Iris pigment epithelial cell (primary cell): Measurements from ENCODE around the gene CFAP97D2.
"Not testable (repeated sequence)": the region's sequence is repeated elsewhere in the genome, so short reads cannot be mapped to it uniquely, and the experiment has no call there.

Experiments
- DNase-seq: peaks from one replicate; pipeline ENCODE4 v3.0.0-alpha.2; 2011; ENCODE audit warnings: low read depth

Gene CFAP97D2

DNA sequence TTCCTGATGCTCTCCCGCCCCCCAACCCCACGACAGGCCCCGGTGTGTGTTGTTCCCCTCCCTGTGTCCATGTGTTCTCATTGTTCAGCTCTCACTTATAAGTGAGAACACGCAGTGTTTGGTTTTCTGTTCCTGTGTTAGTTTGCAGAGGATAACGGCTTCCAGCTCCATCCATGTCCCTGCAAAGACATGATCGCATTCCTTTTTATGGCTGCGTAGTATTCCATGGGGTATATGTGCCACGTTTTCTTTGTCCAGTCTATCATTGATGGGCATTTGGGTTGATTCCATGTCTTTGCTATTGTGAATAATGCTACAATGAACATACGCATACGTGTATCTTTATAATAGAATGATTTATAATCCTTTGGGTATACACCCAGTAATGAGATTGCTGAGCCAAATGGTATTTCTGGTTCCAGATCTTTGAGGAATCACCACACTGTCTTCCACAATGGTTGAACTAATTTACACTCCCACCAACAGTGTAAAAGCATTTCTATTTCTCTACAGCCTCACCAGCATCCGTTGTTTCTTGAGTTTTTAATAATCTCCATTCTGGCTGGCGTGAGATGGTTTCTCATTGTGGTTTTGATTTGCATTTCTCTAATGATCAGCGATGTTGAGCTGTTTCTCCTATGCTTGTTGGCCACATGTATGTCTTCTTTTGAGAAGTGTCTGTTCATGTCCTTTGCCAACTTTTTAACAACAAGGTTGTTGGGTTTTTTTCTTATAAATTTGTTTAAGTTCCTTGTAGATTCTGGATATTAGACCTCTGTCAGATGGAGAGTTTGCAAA is 20.0 kb upstream of the CFAP97D2 start:
- DNase-seq = not testable (repeated sequence)

GRCh38 chr13:114161028-114161556 is 18.0 kb upstream of the CFAP97D2 start:
- DNase-seq = no peak

DNA sequence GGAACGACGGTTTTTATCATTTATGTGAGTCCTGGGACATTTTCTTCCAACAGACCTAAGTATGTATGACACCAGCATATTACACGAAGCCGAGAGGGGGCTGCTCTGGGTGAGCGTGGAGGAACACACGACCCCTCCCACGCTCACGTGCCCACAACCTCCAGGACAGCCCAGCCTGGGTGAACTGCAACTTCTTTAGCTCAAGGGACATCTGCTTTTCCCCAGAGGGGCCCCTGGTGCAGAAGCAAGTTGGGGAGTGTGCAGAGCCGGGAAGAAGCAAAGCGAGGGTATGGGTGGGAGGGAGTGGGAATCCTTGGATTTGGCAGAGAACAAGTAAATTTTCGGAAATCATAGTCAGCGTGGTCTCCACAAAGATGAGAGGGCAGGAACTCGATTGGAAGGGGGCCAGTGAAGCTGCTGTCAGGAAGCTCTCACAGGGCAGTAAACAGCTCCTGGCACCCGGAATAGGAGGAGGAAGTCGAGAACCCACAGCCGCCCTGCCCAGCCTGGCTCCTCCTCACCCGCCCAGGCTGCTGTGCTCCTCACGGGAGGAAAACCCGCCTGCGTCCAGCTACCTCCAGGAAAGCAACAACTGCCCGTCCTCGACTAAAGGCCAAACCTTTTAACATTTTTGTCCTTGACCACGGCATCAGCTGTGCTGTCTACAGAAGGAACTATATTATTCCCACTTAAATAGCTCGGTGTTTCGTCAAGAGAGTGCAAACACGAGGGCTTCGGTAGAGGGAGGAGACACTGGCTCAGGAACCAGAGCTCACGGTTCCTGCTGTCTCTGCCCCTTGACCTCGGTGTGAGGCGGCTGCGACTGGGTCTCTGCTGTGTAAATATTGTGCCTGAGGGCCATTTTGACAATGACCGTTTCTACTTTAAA is 17.2 kb upstream of the CFAP97D2 start:
- no peak for DNase-seq

GRCh38 chr13:114162533-114162922 is 16.5 kb upstream of the CFAP97D2 start:
- DNase-seq = no peak

- DNase-seq = no peak
These were observed 15.0 kb upstream of the CFAP97D2 start for GRCh38 chr13:114164053-114164452.

DNA sequence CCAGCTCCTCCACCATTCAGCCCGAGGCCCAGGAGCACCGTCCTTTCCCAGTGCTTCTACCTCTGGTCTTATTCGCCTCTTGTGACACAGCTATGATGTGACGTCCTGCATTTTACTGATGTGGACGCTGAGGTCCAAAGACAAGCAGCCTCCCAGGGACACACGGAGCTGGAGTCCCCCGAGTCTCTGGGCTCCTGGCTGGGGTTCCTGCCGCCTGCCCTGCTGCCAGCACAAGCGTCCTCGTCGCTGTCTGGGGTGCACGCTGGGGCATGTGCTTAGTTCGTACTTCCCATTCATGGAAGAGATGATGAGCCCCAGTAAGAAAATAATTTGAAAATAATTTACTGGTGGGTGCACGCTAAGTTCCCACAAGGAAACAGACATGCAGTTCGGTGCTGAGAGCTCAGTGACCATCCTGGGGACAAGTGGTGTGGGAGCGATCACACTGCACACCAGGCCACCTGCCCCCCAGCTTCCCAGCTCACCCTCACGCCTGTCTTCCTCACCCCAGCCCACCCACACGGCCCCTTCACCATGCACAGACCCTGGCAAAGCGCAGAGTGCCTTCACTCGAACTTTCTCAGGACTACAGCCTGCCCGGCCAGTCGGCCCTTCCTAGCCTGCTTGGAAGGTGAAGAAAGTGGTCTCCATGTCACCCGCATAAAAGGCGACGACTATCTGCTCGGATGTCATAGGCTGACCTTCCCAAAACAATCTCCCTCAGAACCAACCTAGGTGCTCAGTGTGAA is 14.2 kb upstream of the CFAP97D2 start:
- DNase-seq = no peak

DNA sequence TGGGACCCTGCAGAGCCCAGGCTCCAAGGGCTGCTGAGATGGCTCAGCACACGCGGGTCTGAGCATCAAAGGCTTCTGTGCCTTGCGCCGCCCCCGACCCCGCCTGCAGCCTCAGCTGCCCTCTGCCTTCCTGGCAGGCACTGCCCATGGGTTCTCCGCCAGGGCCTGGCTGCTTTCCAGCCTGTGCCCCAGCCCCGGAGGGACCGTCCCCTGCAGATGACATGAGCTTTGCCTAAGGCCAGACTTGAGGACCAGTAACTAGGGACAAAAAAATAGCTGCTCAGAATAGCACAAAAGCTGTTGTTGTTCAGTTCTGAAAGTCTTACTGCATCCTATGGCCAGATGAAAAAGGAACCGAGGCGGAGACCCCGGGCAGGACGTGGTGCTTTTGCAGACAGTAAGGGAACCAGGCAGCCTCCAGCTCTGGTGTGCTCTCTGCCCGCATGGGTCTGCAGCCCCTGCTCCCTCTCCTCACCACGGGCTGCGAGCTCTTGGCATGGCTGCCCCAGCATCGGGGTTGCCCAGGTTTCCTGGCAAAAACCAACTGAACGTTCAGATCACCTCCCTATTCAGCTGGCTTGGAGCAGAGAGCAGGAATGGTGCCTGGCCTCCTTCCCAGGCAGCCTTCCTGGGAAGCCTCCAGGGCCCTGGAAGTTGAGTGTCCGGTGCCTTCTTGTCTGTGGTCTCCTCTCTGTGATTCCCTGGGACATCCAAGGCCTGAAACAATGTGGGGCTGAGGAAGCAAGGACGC is 12.5 kb upstream of the CFAP97D2 start:
- DNase-seq = no peak

DNA sequence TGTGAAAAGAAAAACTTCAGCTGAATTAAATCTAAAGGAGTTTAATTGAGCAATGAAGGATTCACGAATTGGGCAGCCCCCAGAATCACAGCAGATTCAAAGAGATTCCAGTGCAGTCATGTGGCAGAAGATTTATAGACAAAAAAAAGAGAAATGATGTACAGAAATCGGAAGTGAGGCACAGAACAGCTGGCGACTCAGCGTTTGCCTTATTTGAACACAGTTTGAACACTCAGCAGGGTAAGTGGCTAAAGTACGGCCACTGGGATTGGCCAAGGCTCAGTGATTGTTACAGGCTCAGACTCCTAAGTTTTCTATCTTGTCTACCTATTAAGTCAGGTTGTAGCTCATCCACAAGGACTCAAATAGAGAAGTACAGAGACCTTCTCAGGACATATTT is 11.6 kb upstream of the CFAP97D2 start:
- no peak for DNase-seq

DNA sequence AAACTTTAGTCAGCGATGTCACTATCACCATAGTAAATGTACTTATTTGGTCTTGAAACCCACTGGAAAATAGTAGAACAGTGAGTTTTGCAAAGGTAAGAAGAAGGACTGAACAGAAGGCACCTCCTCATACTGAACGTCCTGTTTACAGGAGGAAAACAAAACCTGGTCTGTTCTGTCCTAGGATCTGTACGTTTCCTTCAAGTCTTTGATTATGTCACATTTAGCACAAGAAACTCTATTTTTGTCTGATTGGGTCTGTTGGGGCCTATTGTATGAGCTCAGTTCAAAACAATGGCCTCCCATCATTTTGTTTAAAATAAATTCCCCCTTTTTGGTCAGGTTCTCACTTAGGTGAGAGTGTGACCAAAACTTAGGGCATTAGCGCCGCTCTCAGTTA is 11.2 kb upstream of the CFAP97D2 start:
- DNase-seq = no peak

- DNase-seq = no peak
These were observed 5.8 kb upstream of the CFAP97D2 start for GRCh38 chr13:114173272-114173671.

- DNase-seq = peak; percentile 14
These were observed 5.3 kb upstream of the CFAP97D2 start for GRCh38 chr13:114173745-114174144.

DNA sequence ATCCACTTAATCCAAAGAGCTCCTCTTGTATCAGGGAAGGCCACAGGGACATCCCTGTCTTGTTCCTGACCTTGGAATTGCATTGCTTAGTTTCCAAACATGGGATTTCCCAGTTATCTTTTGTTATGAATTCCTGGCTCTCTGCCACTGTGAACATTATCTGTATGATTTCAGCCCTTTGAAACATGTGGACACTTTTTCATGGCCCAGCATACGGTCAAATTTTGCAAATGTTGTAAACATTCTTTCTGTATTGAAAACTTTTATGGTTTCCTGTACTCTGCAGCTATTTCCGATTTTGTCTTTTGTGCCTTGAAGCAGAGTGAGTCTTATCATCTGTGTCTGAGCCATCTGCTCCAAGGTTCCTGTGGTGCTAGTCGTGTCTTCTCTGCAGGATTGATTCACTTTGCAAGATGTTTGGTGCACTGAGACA is 4.5 kb upstream of the CFAP97D2 start:
- peak; percentile 38 for DNase-seq

GRCh38 chr13:114176359-114176902 is 2.6 kb upstream of the CFAP97D2 start:
- DNase-seq = not testable (repeated sequence)

DNA sequence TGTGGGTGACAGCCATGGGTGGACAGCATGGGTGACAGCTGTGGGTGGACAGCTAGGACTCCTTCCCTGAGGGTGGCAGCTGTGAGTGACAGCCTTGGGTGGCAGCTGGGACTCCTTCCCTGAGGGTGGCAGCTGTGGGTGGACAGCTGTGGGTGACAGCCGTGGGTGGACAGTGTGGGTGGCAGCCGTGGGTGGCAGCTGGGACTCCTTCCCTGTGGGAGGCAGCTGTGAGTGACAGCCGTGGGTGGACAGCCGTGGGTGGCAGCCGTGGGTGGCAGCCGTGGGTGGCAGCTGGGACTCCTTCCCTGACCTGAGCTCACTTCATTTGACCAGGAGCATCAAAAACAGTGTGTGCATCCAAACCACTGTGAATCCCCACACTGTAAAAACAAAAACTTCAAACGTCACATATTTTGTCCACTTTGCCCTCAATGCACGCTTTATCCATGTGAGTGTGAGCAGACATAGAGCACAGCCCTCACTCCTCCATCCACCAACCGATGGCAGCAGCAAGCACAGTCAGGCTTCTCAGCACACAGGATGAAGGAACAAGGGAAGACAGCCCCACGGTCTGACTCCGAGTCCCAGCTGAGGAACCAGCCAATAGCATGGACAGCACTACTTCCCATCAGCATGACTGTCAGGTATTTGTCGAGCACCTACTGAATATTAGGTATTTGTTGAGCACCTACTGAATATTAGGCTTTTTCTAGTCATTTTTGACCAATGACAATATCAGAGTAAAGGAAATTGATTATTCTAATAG is 1.6 kb upstream of the CFAP97D2 start:
- no peak for DNase-seq

GRCh38 chr13:114185182-114185971 is 6.3 kb downstream of the CFAP97D2 start:
- DNase-seq = no peak

DNA sequence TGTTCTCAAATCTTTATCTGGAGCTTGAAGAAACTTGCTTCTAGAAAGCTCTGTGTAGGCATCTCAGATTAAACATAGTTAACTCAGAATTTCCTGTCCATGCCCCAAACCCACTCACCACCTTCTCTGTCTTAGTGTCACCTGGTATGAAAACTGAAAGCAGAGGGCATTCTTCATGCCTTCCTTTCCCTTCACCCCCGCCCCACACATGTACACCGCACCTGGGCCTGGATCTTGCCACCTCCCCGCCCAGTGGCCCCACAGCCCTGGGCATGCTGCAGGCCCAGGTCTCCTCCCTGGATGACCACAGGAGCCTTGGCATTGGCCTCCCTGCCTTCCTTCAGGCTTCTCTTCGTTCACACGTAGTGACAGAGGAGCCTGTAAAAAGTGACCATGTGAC is 15.8 kb downstream of the CFAP97D2 start:
- DNase-seq = no peak

- DNase-seq = no peak
These were observed 17.6 kb downstream of the CFAP97D2 start for GRCh38 chr13:114196629-114197028.

DNA sequence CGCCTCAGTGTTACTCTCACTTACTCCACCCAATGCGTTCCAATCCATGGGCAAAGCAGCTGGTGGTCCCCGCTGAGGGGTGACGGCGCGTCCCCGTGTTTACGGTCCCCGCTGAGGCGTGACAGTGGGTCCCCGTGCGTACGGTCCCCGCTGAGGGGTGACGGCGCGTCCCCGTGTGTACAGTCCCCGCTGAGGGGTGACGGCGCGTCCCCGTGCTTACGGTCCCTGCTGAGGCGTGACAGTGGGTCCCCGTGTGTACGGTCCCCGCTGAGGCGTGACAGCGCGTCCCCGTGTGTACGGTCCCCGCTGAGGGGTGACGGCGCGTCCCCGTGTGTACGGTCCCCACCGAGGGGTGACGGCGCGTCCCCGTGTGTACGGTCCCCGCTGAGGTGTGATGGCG is 19.5 kb downstream of the CFAP97D2 start:
- DNase-seq = no peak

DNA sequence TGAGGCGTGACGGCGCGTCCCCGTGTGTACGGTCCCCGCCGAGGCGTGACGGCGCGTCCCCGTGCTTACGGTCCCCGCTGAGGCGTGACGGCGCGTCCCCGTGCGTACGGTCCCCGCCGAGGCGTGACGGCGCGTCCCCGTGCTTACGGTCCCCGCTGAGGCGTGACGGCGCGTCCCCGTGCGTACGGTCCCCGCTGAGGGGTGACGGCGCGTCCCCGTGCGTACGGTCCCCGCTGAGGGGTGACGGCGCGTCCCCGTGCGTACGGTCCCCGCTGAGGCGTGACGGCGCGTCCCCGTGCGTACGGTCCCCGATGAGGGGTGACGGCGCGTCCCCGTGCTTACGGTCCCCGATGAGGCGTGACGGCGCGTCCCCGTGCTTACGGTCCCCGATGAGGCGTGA is 20.5 kb downstream of the CFAP97D2 start:
- DNase-seq = not testable (repeated sequence)

- DNase-seq = no peak
These were observed 20.9 kb downstream of the CFAP97D2 start for GRCh38 chr13:114199954-114200353.
